Measurements from ENCODE around the gene KEAP1. TPM values are rescaled to one million over a fixed set of nuclear protein-coding genes. Genes with fewer than 3 reads are reported as not detected.

Gene KEAP1
- total and polyA plus RNA-seq, 9 of the 15 experiments (the other 6 are each of a cell fraction or from before 2014, with no cell fraction given) = 2.1 to 95.6 (median 64.3) TPM

DNA sequence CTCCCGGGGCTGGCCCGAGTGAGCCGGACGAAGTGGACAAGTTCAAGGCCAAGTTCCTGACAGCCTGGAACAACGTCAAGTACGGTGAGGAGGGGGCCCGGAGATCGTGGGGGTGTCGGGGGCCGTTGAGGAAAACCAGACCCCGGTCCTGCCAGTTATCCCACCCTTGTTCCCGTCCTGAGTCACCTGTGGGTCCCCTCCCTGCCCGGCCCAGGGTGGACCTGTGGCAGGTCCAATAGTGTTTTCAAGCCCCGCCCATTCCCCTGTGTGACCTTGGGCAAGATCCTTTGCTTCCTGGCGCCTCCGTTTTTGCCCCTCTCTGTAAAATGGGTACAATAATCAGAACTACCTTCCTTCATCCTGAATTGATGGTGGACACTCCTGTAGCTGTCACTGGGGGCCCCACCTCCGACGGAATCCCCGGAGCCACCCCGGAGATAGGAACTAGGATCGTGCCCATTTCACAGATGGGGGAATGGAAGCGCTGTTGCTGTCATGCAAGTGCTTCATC, 41.1 kb upstream of the KEAP1 start (continued):
- TF ChIP-seq, protein P1, sequence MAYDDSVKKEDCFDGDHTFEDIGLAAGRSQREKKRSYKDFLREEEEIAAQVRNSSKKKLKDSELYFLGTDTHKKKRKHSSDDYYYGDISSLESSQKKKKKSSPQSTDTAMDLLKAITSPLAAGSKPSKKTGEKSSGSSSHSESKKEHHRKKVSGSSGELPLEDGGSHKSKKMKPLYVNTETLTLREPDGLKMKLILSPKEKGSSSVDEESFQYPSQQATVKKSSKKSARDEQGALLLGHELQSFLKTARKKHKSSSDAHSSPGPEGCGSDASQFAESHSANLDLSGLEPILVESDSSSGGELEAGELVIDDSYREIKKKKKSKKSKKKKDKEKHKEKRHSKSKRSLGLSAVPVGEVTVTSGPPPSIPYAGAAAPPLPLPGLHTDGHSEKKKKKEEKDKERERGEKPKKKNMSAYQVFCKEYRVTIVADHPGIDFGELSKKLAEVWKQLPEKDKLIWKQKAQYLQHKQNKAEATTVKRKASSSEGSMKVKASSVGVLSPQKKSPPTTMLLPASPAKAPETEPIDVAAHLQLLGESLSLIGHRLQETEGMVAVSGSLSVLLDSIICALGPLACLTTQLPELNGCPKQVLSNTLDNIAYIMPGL (CRISPR knock-in tag; IDR thresholded peaks at IDR 0.05) = 0 out of 2 replicates have a peak, but pooled peaks have one; percentile 48
- no peak for TF ChIP-seq SRF (CRISPR knock-in tag; IDR thresholded peaks at IDR 0.05)
- TF ChIP-seq SMARCA5 (IDR thresholded peaks at IDR 0.05) = peak; percentile 93
- peak; percentile 52 for TF ChIP-seq CBX1 (IDR thresholded peaks at IDR 0.05; ENCODE audit: low read depth)
- TF ChIP-seq GTF2F1 (IDR thresholded peaks at IDR 0.05; ENCODE audit: low read depth, low read length) = no peak
- no peak for TF ChIP-seq ZNF282 (CRISPR knock-in tag; IDR thresholded peaks at IDR 0.05)
- TF ChIP-seq ZFP36 (IDR thresholded peaks at IDR 0.05; ENCODE audit: low read depth, low read length, partially characterized antibody) = peak; percentile 17
- TF ChIP-seq CHCHD3 (CRISPR knock-in tag; IDR thresholded peaks at IDR 0.05) = no peak
- no peak for TF ChIP-seq ZNF134 (CRISPR knock-in tag; conservative IDR thresholded peaks at IDR 0.05)
- TF ChIP-seq GATA2 (CRISPR knock-in tag; IDR thresholded peaks at IDR 0.05) = no peak
- TF ChIP-seq, protein P2, sequence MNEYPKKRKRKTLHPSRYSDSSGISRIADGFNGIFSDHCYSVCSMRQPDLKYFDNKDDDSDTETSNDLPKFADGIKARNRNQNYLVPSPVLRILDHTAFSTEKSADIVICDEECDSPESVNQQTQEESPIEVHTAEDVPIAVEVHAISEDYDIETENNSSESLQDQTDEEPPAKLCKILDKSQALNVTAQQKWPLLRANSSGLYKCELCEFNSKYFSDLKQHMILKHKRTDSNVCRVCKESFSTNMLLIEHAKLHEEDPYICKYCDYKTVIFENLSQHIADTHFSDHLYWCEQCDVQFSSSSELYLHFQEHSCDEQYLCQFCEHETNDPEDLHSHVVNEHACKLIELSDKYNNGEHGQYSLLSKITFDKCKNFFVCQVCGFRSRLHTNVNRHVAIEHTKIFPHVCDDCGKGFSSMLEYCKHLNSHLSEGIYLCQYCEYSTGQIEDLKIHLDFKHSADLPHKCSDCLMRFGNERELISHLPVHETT (CRISPR knock-in tag; conservative IDR thresholded peaks at IDR 0.05 in 1 of 2, IDR thresholded peaks at IDR 0.05 in 1 of 2) = no peak
- no peak for TF ChIP-seq EZH2 (IDR thresholded peaks at IDR 0.05; ENCODE audit: borderline replicate concordance, low read depth, low read length)
- no peak for TF ChIP-seq NCOA6 (IDR thresholded peaks at IDR 0.05)
- no peak for TF ChIP-seq HNRNPUL1 (IDR thresholded peaks at IDR 0.05; ENCODE audit: low read length)
- TF ChIP-seq, protein P3, sequence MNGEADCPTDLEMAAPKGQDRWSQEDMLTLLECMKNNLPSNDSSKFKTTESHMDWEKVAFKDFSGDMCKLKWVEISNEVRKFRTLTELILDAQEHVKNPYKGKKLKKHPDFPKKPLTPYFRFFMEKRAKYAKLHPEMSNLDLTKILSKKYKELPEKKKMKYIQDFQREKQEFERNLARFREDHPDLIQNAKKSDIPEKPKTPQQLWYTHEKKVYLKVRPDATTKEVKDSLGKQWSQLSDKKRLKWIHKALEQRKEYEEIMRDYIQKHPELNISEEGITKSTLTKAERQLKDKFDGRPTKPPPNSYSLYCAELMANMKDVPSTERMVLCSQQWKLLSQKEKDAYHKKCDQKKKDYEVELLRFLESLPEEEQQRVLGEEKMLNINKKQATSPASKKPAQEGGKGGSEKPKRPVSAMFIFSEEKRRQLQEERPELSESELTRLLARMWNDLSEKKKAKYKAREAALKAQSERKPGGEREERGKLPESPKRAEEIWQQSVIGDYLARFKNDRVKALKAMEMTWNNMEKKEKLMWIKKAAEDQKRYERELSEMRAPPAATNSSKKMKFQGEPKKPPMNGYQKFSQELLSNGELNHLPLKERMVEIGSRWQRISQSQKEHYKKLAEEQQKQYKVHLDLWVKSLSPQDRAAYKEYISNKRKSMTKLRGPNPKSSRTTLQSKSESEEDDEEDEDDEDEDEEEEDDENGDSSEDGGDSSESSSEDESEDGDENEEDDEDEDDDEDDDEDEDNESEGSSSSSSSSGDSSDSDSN (IDR thresholded peaks at IDR 0.05; ENCODE audit: borderline replicate concordance in 1 of 2, low read depth in 2 of 2, low read length in 2 of 2) = peak in 1 of 2 experiments; percentile 1; a peak in 1 of 4 replicates
- no peak for TF ChIP-seq ZNF212 (CRISPR knock-in tag; IDR thresholded peaks at IDR 0.05)
- no peak for TF ChIP-seq NRF1 (conservative IDR thresholded peaks at IDR 0.05 in 1 of 2, IDR thresholded peaks at IDR 0.05 in 1 of 2)
- TF ChIP-seq, protein P4, sequence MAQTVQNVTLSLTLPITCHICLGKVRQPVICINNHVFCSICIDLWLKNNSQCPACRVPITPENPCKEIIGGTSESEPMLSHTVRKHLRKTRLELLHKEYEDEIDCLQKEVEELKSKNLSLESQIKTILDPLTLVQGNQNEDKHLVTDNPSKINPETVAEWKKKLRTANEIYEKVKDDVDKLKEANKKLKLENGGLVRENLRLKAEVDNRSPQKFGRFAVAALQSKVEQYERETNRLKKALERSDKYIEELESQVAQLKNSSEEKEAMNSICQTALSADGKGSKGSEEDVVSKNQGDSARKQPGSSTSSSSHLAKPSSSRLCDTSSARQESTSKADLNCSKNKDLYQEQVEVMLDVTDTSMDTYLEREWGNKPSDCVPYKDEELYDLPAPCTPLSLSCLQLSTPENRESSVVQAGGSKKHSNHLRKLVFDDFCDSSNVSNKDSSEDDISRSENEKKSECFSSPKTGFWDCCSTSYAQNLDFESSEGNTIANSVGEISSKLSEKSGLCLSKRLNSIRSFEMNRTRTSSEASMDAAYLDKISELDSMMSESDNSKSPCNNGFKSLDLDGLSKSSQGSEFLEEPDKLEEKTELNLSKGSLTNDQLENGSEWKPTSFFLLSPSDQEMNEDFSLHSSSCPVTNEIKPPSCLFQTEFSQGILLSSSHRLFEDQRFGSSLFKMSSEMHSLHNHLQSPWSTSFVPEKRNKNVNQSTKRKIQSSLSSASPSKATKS (CRISPR knock-in tag; IDR thresholded peaks at IDR 0.05) = no peak
- TF ChIP-seq FOSL1 (tag; conservative IDR thresholded peaks at IDR 0.05) = no peak
- no peak for TF ChIP-seq MAFK (IDR thresholded peaks at IDR 0.05; ENCODE audit: low read length)
- no peak for TF ChIP-seq ESRRB (CRISPR knock-in tag; IDR thresholded peaks at IDR 0.05; ENCODE audit: borderline replicate concordance)

Measured in K562 (cell line).